Osteocyte (in vitro differentiated cells): ENCODE measurements around the gene STARD5. TPM values are rescaled to one million over a fixed set of nuclear protein-coding genes. Genes with fewer than 3 reads are reported as not detected.
"Not testable (repeated sequence)": the region's sequence is repeated elsewhere in the genome, so short reads cannot be mapped to it uniquely, and the experiment has no call there.

ENCODE experiments used
- DNase-seq: peaks from one replicate; pipeline ENCODE4 v3.0.0; 2021; ENCODE audit warnings: mixed read lengths; ENCODE audit not compliant: unreplicated experiment; ENCODE audit errors: extremely low spot score
- H3K27ac Mint-ChIP-seq: one replicate; pipeline ENCODE4 v1.8.0; 2021; ENCODE audit warnings: mild to moderate bottlenecking, mixed read lengths; ENCODE audit not compliant: unreplicated experiment
- H3K27me3 Mint-ChIP-seq: one replicate; pipeline ENCODE4 v1.8.0; 2021; ENCODE audit warnings: mixed read lengths; ENCODE audit not compliant: unreplicated experiment
- H3K36me3 Mint-ChIP-seq: one replicate; pipeline ENCODE4 v1.8.0; 2021; ENCODE audit warnings: mixed read lengths; ENCODE audit not compliant: unreplicated experiment
- H3K4me1 Mint-ChIP-seq: one replicate; pipeline ENCODE4 v1.8.0; 2021; ENCODE audit warnings: mixed read lengths; ENCODE audit not compliant: unreplicated experiment
- H3K4me3 Mint-ChIP-seq: one replicate; pipeline ENCODE4 v1.8.0; 2021; ENCODE audit warnings: mild to moderate bottlenecking, moderate library complexity, mixed read lengths; ENCODE audit not compliant: unreplicated experiment
- H3K9me3 Mint-ChIP-seq: one replicate; pipeline ENCODE4 v1.8.0; 2021; ENCODE audit warnings: mixed read lengths; ENCODE audit not compliant: unreplicated experiment
- total RNA-seq: library from RNA; stranded (reverse); gene quantifications from 2 replicates; pipeline ENCODE4 v1.2.1, GENCODE V29; 2021
- TF ChIP-seq, protein P1 (sequence below): fragments of 200-600 bp; sonication (generic); IDR thresholded peaks from 2 replicates; pipeline ENCODE4 v1.5.0; 2021; ENCODE audit warnings: antibody characterized with exemption, mild to moderate bottlenecking, moderate library complexity

STARD5 gene
- total RNA-seq, 1 donor from 2014 or later, result 1.3 TPM

- H3K27ac Mint-ChIP-seq, result no peak overlapping the region
Measured at GRCh38 chr15:81334768-81335435, 11.0 kb upstream of the STARD5 start.

DNA sequence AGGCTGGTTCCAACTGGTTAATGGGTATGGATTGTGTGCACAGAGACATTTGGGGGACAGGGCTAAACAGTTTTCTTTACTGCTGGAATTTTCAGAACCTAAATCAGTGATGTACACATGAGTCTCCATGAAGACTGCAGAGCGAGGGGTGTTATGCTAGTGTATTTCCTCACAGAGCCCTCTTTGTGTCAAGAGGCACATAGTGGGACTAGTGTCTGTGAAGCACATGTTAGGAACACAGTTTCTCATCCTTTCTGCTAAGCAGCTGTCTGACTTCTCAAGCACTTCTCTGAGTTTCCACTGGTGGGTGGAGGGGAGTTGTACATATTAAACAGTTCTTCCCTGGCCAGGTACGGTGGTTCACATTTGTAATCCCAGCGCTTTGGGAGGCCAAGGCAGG lies 9.4 kb upstream of the STARD5 start:
- Mint-ChIP-seq H3K9me3 (no peaks in the 10 kb centered on the region), H3K4me1 (peaks cover 11% of the 10 kb centered on the region), H3K27me3 (peaks cover 5% of the 10 kb centered on the region), H3K27ac (no peak overlapping the region), H3K4me3 (no peak overlapping the region), H3K36me3 (no peaks in the 10 kb centered on the region)
- DNase-seq, result no peak
- TF ChIP-seq, protein P1, sequence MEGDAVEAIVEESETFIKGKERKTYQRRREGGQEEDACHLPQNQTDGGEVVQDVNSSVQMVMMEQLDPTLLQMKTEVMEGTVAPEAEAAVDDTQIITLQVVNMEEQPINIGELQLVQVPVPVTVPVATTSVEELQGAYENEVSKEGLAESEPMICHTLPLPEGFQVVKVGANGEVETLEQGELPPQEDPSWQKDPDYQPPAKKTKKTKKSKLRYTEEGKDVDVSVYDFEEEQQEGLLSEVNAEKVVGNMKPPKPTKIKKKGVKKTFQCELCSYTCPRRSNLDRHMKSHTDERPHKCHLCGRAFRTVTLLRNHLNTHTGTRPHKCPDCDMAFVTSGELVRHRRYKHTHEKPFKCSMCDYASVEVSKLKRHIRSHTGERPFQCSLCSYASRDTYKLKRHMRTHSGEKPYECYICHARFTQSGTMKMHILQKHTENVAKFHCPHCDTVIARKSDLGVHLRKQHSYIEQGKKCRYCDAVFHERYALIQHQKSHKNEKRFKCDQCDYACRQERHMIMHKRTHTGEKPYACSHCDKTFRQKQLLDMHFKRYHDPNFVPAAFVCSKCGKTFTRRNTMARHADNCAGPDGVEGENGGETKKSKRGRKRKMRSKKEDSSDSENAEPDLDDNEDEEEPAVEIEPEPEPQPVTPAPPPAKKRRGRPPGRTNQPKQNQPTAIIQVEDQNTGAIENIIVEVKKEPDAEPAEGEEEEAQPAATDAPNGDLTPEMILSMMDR, result no peak

More at GRCh38 chr15:81334768-81335435, 11.0 kb upstream of the STARD5 start:
- no peak overlapping the region for H3K4me3 Mint-ChIP-seq
- peaks cover 23% of the 10 kb centered on the region for H3K4me1 Mint-ChIP-seq
- H3K27me3 Mint-ChIP-seq, result peaks cover 7% of the 10 kb centered on the region
- no peak for DNase-seq
- H3K36me3 Mint-ChIP-seq, result no peaks in the 10 kb centered on the region
- TF ChIP-seq, protein P1, result no peak
- H3K9me3 Mint-ChIP-seq, result no peaks in the 10 kb centered on the region

DNA sequence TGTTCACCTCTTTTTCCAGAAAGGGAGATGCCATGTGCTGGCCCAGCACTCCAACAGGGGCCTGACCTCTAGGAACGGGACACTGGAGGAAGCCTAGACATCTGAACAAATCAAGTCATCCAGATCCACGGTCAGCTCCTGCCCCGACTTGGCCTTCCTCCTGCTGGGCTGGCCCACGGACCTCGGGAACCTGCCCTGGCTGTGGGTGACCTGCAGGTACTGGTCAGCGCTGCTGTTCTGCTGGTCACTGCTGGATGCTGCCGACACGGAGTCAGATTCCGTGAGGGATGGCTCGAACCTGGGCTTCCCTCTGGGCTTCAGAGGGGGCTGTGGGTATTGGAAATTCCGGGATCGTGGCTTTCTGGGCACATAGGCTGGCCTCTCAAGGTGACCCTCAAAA lies 8.4 kb upstream of the STARD5 start:
- no peak overlapping the region for H3K4me3 Mint-ChIP-seq
- DNase-seq, result no peak
- no peaks in the 10 kb centered on the region for H3K36me3 Mint-ChIP-seq
- no peak overlapping the region for H3K27ac Mint-ChIP-seq
- TF ChIP-seq, protein P1, result no peak
- H3K27me3 Mint-ChIP-seq, result peaks cover 5% of the 10 kb centered on the region
- no peaks in the 10 kb centered on the region for H3K9me3 Mint-ChIP-seq
- peaks cover 10% of the 10 kb centered on the region for H3K4me1 Mint-ChIP-seq

- TF ChIP-seq, protein P1, result no peak
- DNase-seq, result no peak
- H3K9me3 Mint-ChIP-seq, result no peaks in the 10 kb centered on the region
- peaks cover 11% of the 10 kb centered on the region for H3K4me1 Mint-ChIP-seq
- no peaks in the 10 kb centered on the region for H3K36me3 Mint-ChIP-seq
- H3K4me3 Mint-ChIP-seq, result no peak overlapping the region
- H3K27me3 Mint-ChIP-seq, result peaks cover 5% of the 10 kb centered on the region
- H3K27ac Mint-ChIP-seq, result no peak overlapping the region
Measured at GRCh38 chr15:81331600-81331999, 7.7 kb upstream of the STARD5 start.

DNA sequence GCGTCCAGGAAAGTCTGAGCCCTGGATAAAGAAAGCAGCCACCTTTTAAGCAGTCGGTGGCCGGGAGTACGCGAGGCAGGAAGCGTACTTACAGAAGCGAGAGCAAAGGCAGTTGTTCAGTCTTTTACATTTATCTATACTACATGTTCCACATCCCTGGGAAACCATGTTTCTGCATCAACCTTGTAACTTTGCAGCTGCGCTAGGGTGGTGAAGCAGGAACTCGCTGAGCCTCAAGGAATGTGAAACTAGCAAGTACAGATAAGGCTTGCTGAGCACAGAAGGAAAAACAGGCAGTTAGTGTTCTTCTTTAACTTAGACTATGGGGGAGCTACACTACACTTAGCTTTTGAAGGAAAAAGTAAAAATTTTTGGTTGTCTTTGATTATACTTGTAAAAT lies 7.2 kb upstream of the STARD5 start:
- not testable (repeated sequence) for H3K27ac Mint-ChIP-seq, H3K9me3 Mint-ChIP-seq, H3K4me3 Mint-ChIP-seq, DNase-seq, H3K36me3 Mint-ChIP-seq, H3K27me3 Mint-ChIP-seq
- peaks cover 11% of the 10 kb centered on the region for H3K4me1 Mint-ChIP-seq
